Prostate gland (tissue), 2 donors: Measurements from ENCODE around the gene ZNF764.

Experiments used
- CTCF ChIP-seq, 4 experiments: fragments of 200-600 bp in 2 of 4; fragments of 450-650 bp in 2 of 4; sonication (generic) in 2 of 4; IDR thresholded peaks; 1 replicate in 3 of 4; 2 replicates in 1 of 4; pipeline ENCODE4 v1.5.1; 2016 to 2019; ENCODE audit warnings: antibody characterized with exemption in 4 of 4, mild to moderate bottlenecking in 2 of 4, moderate library complexity in 2 of 4
- POLR2A ChIP-seq: fragments of 450-650 bp; IDR thresholded peaks from one replicate; pipeline ENCODE4 v1.6.1; 2016; ENCODE audit warnings: antibody characterized with exemption, mild to moderate bottlenecking
- POLR2AphosphoS5 ChIP-seq: sonication (generic); formaldehyde crosslinking; IDR thresholded peaks from one replicate; pipeline ENCODE4 v1.6.1; 2017; ENCODE audit warnings: antibody characterized with exemption

- no peak for TF ChIP-seq CTCF (IDR thresholded peaks at IDR 0.05)
- TF ChIP-seq POLR2A, result no peak
- TF ChIP-seq POLR2AphosphoS5, result no peak
These were observed 25.7 kb downstream of the ZNF764 start for GRCh38 chr16:30532285-30533145.
